H1 (cell line): ENCODE measurements around the gene MRE11. TPM values are rescaled to one million over a fixed set of nuclear protein-coding genes. Genes with fewer than 3 reads are reported as not detected.

ENCODE experiments used
- CTCF ChIA-PET: fragments of 300-600 bp; sonication (Branson Sonifier 250); formaldehyde crosslinking; loops from one replicate; lab custom pipeline; 2021; ENCODE audit not compliant: partially characterized antibody; lab: Charles Lee
- POLR2A ChIA-PET: fragments of 300-600 bp; sonication (Branson Sonifier 250); formaldehyde crosslinking; loops from one replicate; lab custom pipeline; 2021; ENCODE audit warnings: inconsistent platforms; ENCODE audit not compliant: partially characterized antibody; lab: Charles Lee
- DNase-seq, 2 experiments: peaks; one replicate each; pipeline versions ENCODE4 v3.0.0 to v3.0.0-alpha.2; 2010 to 2022; ENCODE audit warnings: low spot score in 2 of 2, low read depth in 1 of 2, mixed read lengths in 1 of 2
- FAIRE-seq: peaks from 2 replicates; lab custom pipeline; 2011; peaks lifted over from hg19 to GRCh38; lab: Jason Lieb, UNC
- H2AFZ ChIP-seq: 2 replicates; pipeline ENCODE4 v1.8.1; 2012; ENCODE audit warnings: low read length, inconsistent platforms
- H2AK5ac ChIP-seq: 2 replicates; pipeline ENCODE4 v1.6.1; 2013; ENCODE audit warnings: low read depth, low read length
- H2BK120ac ChIP-seq: replicated peaks from 2 replicates; pipeline ENCODE3; 2013; ENCODE audit warnings: low read depth, low read length, inconsistent platforms
- H2BK12ac ChIP-seq: 2 replicates; pipeline ENCODE4 v1.6.1; 2013; ENCODE audit warnings: low read depth, low read length
- H2BK15ac ChIP-seq: 2 replicates; pipeline ENCODE4 v1.6.1; 2013; ENCODE audit warnings: low read length
- H2BK20ac ChIP-seq: 2 replicates; pipeline ENCODE4 v1.6.1; 2013; ENCODE audit warnings: low read length
- H2BK5ac ChIP-seq: 2 replicates; pipeline ENCODE4 v1.6.1; 2013; ENCODE audit warnings: low read depth, low read length
- H3K14ac ChIP-seq: 2 replicates; pipeline ENCODE4 v1.6.1; 2013; ENCODE audit warnings: inconsistent platforms; ENCODE audit not compliant: insufficient read length
- H3K18ac ChIP-seq: 2 replicates; pipeline ENCODE4 v1.6.1; 2013; ENCODE audit warnings: low read length; ENCODE audit errors: extremely low read depth
- H3K23ac ChIP-seq: 2 replicates; pipeline ENCODE4 v1.6.1; 2013; ENCODE audit warnings: inconsistent platforms; ENCODE audit not compliant: insufficient read length
- H3K23me2 ChIP-seq: 2 replicates; pipeline ENCODE4 v1.6.1; 2013; ENCODE audit warnings: low read depth, low read length
- H3K27ac ChIP-seq: 2 replicates; pipeline ENCODE4 v1.6.1; 2011; ENCODE audit warnings: low read depth, low read length, inconsistent platforms
- H3K27me3 ChIP-seq, 4 experiments: replicated peaks in 1 of 4; 1 replicate in 1 of 4; 2 replicates in 3 of 4; pipeline versions ENCODE4 v1.6.1 to v1.8.1; 2011 to 2013; ENCODE audit warnings: low read length in 3 of 4, mild to moderate bottlenecking in 3 of 4, inconsistent platforms in 2 of 4, mixed read lengths in 2 of 4, moderate library complexity in 1 of 4; ENCODE audit not compliant: control insufficient read depth in 3 of 4, insufficient read depth in 3 of 4; ENCODE audit errors: extremely low read depth in 1 of 4
- H3K36me3 ChIP-seq, 4 experiments: 2 replicates each; pipeline versions ENCODE4 v1.6.1 to v1.8.1; 2011 to 2013; ENCODE audit warnings: mild to moderate bottlenecking in 4 of 4, low read length in 3 of 4, moderate library complexity in 2 of 4, control low read depth in 1 of 4, inconsistent platforms in 1 of 4; ENCODE audit not compliant: insufficient read depth in 4 of 4, control insufficient read depth in 2 of 4
- H3K4ac ChIP-seq: replicated peaks from 2 replicates; pipeline ENCODE3; 2013; ENCODE audit warnings: low read length, low read depth, mixed read lengths, inconsistent platforms; ENCODE audit not compliant: insufficient read length
- H3K4me1 ChIP-seq, 4 experiments: replicated peaks in 1 of 4; 1 replicate in 1 of 4; 2 replicates in 3 of 4; pipeline versions ENCODE4 v1.6.1 to v1.8.1; 2011 to 2013; ENCODE audit warnings: low read length in 3 of 4, inconsistent platforms in 2 of 4, mixed read lengths in 1 of 4; ENCODE audit not compliant: insufficient read depth in 4 of 4, control insufficient read depth in 3 of 4
- H3K4me2 ChIP-seq, 2 experiments: 2 replicates each; pipeline versions ENCODE4 v1.6.1 to v1.8.1; 2011 to 2013; ENCODE audit warnings: low read depth in 2 of 2, low read length in 2 of 2, control low read depth in 1 of 2, inconsistent platforms in 1 of 2, mild to moderate bottlenecking in 1 of 2; ENCODE audit not compliant: insufficient read depth in 1 of 2
- H3K4me3 ChIP-seq, 4 experiments: fragments of 200-600, 300-600 bp in 1 of 4; sonication (generic), shearing (Covaris generic), sonication (Bioruptor Twin) in 1 of 4; 2 replicates each; pipeline versions ENCODE4 v1.5.1 to v1.8.1; 2011 to 2016; ENCODE audit warnings: low read length in 4 of 4, low read depth in 3 of 4, control low read depth in 2 of 4, inconsistent platforms in 2 of 4, mild to moderate bottlenecking in 2 of 4, mixed read lengths in 1 of 4, moderate library complexity in 1 of 4; ENCODE audit not compliant: insufficient read depth in 2 of 4; ENCODE audit errors: extremely low read depth in 1 of 4
- H3K56ac ChIP-seq: replicated peaks from 2 replicates; pipeline ENCODE3; 2013; ENCODE audit warnings: low read depth, mild to moderate bottlenecking, mixed read lengths, low read length, inconsistent platforms; ENCODE audit not compliant: insufficient read length
- H3K79me1 ChIP-seq: 2 replicates; pipeline ENCODE4 v1.6.1; 2013; ENCODE audit warnings: low read depth, low read length, control low read depth
- H3K79me2 ChIP-seq, 2 experiments: 2 replicates each; pipeline versions ENCODE4 v1.6.1 to v1.8.1; 2012 to 2013; ENCODE audit warnings: low read length in 2 of 2, mild to moderate bottlenecking in 2 of 2, inconsistent platforms in 1 of 2; ENCODE audit not compliant: insufficient read depth in 2 of 2, control insufficient read depth in 1 of 2
- H3K9ac ChIP-seq, 4 experiments: replicated peaks in 1 of 4; 1 replicate in 1 of 4; 2 replicates in 3 of 4; pipeline versions ENCODE4 v1.6.1 to v1.8.1; 2011 to 2013; ENCODE audit warnings: low read depth in 3 of 4, low read length in 3 of 4, control low read depth in 2 of 4, mild to moderate bottlenecking in 2 of 4, moderate library complexity in 2 of 4, inconsistent platforms in 1 of 4; ENCODE audit errors: extremely low read depth in 1 of 4
- H3K9me3 ChIP-seq, 2 experiments: 2 replicates each; pipeline versions ENCODE4 v1.6.1 to v1.8.1; 2012 to 2013; ENCODE audit warnings: mild to moderate bottlenecking in 2 of 2, moderate library complexity in 2 of 2, control low read depth in 1 of 2, inconsistent platforms in 1 of 2, low read depth in 1 of 2, low read length in 1 of 2, mixed read lengths in 1 of 2; ENCODE audit not compliant: insufficient read depth in 2 of 2
- H4K20me1 ChIP-seq, 2 experiments: replicated peaks in 1 of 2; 2 replicates each; pipeline versions ENCODE3 to v1.8.1; 2011 to 2013; ENCODE audit warnings: inconsistent platforms in 2 of 2, low read length in 2 of 2, mild to moderate bottlenecking in 1 of 2; ENCODE audit not compliant: insufficient read depth in 2 of 2, control insufficient read depth in 1 of 2
- H4K5ac ChIP-seq: 2 replicates; pipeline ENCODE4 v1.6.1; 2013; ENCODE audit warnings: low read length, low read depth, mixed read lengths, inconsistent platforms; ENCODE audit not compliant: insufficient read length
- H4K8ac ChIP-seq: 2 replicates; pipeline ENCODE4 v1.8.0; 2013; ENCODE audit warnings: mild to moderate bottlenecking, moderate library complexity, low read length, inconsistent platforms; ENCODE audit not compliant: insufficient read depth; ENCODE audit errors: extremely low read depth
- H4K91ac ChIP-seq: replicated peaks from 2 replicates; pipeline ENCODE3; 2013; ENCODE audit warnings: low read length, mixed read lengths, inconsistent platforms; ENCODE audit not compliant: insufficient read length
- EGR1 ChIP-seq: IDR thresholded peaks from 2 replicates; pipeline ENCODE4 v1.6.1; 2011; ENCODE audit warnings: low read depth, low read length, borderline replicate concordance
- KDM4A ChIP-seq: IDR thresholded peaks from one replicate; pipeline ENCODE4 v1.7.1; 2012; ENCODE audit warnings: low read depth, mild to moderate bottlenecking, moderate library complexity, low read length, inconsistent platforms; ENCODE audit not compliant: severe bottlenecking
- KDM5A ChIP-seq: fragments of 200-600 bp; IDR thresholded peaks from 2 replicates; pipeline ENCODE4 v1.7.1; 2012; ENCODE audit warnings: mild to moderate bottlenecking, low read length, inconsistent platforms, mixed read lengths
- MAX ChIP-seq: IDR thresholded peaks from 2 replicates; pipeline ENCODE4 v1.6.1; 2012; ENCODE audit warnings: inconsistent platforms
- RAD21 ChIP-seq, 2 experiments: IDR thresholded peaks in 1 of 2; conservative IDR thresholded peaks in 1 of 2; 2 replicates each; pipeline ENCODE4 v1.6.1; 2011; ENCODE audit warnings: low read depth in 2 of 2, low read length in 2 of 2, improper control_type of control experiment in 1 of 2, inconsistent platforms in 1 of 2, mild to moderate bottlenecking in 1 of 2, moderate library complexity in 1 of 2
- WGBS, 2 experiments: shearing (Covaris generic) in 1 of 2; methylation state at CpG; one replicate each; pipeline versions ENCODE4 v1.1.6 to v1.1.7; 2013 to 2015; ENCODE audit warnings: low lambda C conversion rate in 2 of 2, mixed read lengths in 2 of 2, inconsistent platforms in 1 of 2, low coverage in 1 of 2, missing lambda C conversion rate in 1 of 2; ENCODE audit not compliant: insufficient replicate concordance in 2 of 2, insufficient coverage in 1 of 2, insufficient read length in 1 of 2; ENCODE audit errors: extremely low coverage in 1 of 2, missing lambda C conversion rate in 1 of 2; 5-methylcytosine and 5-hydroxymethylcytosine counted together
- polyA plus RNA-seq, 7 experiments: library from polyadenylated mRNA; depleted of rRNA in 3 of 7; stranded (reverse) in 5 of 7; unstranded in 2 of 7; fragments of >200 nt in 5 of 7; fragments of 200-250 nt in 2 of 7; gene quantifications; 1 replicate in 5 of 7; 2 replicates in 1 of 7; 4 replicates in 1 of 7; pipeline versions ENCODE4 v1.2.1 to v1.2.3, GENCODE V29; 2011 to 2013; ENCODE audit warnings: missing spikeins in 2 of 7, mixed read lengths in 2 of 7
- total RNA-seq: library from RNA; stranded (reverse); fragmentation: NEBNext Ultra II Directional; extraction: Animal tissue kit (Norgen Biotek cat#: 25700); gene quantifications from 2 replicates; pipeline ENCODE4 v1.2.1, GENCODE V29; 2021

The MRE11 gene
- total and polyA plus RNA-seq, 2 of the 8 experiments (the other 6 are each of a cell fraction or from before 2014, with no cell fraction given): 7.2 to 43.4 TPM

- no peak overlapping the region for H2BK12ac ChIP-seq
- no peak overlapping the region for H3K14ac ChIP-seq
- H2BK5ac ChIP-seq: no peak overlapping the region
- ChIA-PET CTCF (no interaction called here), POLR2A (no interaction called here)
- no peak overlapping the region for H3K4me2 ChIP-seq
- no peaks in the 10 kb centered on the region for H3K23me2 ChIP-seq
- 67% methylated on average over 1 of the region's 1 CpG; no CpG with 5 or more reads in 1 of the 2 experiments for WGBS, 2 experiments
- H2AK5ac ChIP-seq: no peak overlapping the region
- H3K27me3 ChIP-seq: no peaks in the 10 kb centered on the region
- H2BK120ac ChIP-seq: no peak overlapping the region
- no peak overlapping the region for H3K9ac ChIP-seq
- no peak overlapping the region for H3K23ac ChIP-seq
- H3K18ac ChIP-seq: no peak overlapping the region
- no peak overlapping the region for H3K4me3 ChIP-seq
- no peak overlapping the region for H4K8ac ChIP-seq
- H4K20me1 ChIP-seq: no peaks in the 10 kb centered on the region
- no peak overlapping the region for H2BK20ac ChIP-seq
- no peak overlapping the region for H2BK15ac ChIP-seq
- FAIRE-seq (no peak), DNase-seq (no peak)
- H4K91ac ChIP-seq: no peak overlapping the region
- H3K9me3 ChIP-seq: no peaks in the 10 kb centered on the region
- H3K4ac ChIP-seq: no peak overlapping the region
- H3K27ac ChIP-seq: no peak overlapping the region
- H3K79me1 ChIP-seq: no peaks in the 10 kb centered on the region
- no peak for TF ChIP-seq EGR1
- TF ChIP-seq KDM4A: no peak
- no peak for TF ChIP-seq RAD21 (IDR thresholded peaks at IDR 0.05 in 1 of 2, conservative IDR thresholded peaks at IDR 0.05 in 1 of 2; ENCODE audit: low read depth in 2 of 2, low read length in 2 of 2)
- no peak for TF ChIP-seq MAX
- no peak for TF ChIP-seq KDM5A
- H3K79me2 ChIP-seq: no peaks in the 10 kb centered on the region
- no peaks in the 10 kb centered on the region for H3K36me3 ChIP-seq
- H2AFZ ChIP-seq: no peak overlapping the region
- no peaks in the 10 kb centered on the region for H3K4me1 ChIP-seq
- no peak overlapping the region for H3K56ac ChIP-seq
- no peak overlapping the region for H4K5ac ChIP-seq
These were observed 116.8 kb downstream of the MRE11 start for GRCh38 chr11:94376841-94377240.
